GF-D8 (cell line): ENCODE results near the gene SERPINB2.
"Not testable (repeated sequence)": the region's sequence is repeated elsewhere in the genome, so short reads cannot be mapped to it uniquely, and the experiment has no call there.

Experiments used
- DNase-seq: peaks from one replicate; lab custom pipeline; 2025; lab: John Stamatoyannopoulos, UW

SERPINB2 gene

DNA sequence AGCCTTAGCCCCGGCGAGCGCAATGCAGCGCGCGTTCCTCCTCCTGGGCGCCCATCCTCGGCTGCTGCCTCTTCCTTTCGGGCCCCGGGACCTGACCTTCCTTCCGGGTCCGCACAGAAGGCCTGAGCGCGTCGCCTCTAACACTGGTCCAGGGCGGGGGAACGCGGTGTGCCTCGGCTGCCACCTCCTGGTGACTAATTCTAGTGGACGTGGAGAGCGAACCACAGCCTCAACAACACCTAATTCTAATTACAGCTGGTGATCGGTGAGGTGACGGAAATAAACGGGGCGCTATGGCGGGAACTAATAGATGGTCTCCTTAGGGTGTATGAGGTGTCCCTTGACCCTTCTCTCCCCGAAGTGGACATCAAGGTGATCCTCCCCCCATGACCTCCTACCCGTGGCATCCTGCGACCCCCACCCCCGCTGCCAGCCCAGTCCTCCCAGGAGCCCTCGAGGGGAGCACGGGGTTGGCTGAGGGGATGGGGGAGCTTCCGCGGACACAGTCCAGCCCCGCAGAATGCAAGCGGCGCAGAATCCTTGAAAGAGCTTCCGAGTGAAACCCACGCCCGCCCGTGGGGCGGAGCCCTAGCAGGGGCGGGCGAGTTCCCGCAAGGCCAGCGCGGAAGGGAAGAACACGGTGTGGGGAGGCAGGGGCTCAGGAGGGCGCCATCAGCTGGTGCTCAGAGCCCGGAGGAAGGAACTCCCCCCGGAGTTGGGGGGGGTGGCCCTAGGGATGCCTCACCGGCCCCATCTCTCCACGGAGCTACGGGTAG, 48.8 kb downstream of the SERPINB2 start:
- peak; percentile 43 for DNase-seq

DNA sequence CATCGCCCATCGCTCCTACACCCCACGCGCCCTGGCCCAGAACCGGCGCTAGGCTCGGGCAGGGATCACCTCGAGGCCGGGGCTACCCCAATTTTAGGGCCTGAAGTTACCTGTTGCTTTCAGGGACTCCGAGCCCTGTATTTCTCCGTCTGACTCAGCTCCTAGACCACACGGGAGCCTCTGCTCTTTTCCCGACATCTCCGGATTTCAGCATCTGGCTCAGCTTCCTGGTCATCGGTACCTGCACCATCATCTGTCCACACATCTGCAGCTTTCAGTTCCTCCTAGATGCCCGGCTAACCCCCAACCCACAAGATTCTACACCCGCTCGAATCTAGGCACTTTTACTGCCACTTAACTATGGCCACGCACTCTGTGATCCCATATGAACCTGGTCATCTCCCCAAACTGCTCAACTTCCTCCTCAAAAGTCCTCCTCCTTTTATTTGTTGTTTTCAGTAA, 49.5 kb downstream of the SERPINB2 start:
- DNase-seq, result no peak

DNA sequence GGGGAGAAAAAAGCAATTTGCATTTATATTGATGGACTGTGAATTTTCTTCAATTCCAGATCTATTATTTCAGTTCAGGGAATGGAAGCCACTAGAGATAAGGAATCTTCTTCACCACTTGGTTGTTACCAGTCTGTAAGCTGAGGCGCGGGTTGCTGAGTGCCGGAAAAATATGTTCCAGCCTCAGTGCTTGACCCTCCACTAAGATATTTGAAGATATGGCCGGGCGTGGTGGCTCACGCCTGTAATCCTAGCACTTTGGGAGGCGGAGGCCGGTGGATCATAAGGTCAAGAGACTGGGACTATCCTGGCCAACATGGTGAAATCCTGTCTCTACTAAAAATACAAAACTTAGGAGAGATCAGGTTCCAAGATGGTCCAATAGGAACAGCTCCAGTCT, 52.5 kb downstream of the SERPINB2 start:
- no peak for DNase-seq

DNA sequence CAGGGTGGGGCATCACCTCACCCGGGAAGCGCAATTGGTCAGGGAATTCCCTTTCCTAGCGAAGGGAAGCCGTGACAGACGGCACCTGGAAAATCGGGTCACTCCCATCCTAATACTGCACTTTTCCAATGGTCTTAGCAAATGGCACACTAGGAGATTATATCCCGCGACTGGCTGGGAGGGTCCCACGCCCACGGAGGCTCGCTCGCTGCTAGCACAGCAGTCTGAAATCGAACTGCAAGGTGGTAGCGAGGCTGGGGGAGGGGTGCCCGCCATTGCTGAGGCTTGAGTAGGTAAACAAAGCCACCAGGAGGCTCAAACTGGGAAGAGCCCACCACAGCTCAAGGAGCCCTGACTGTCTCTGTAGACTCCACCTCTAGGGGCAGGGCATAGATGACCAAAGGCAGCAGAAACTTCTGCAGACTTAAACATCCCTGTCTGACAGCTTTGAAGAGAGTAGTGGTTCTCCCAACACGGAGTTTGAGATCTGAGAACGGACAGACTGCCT, 53.1 kb downstream of the SERPINB2 start:
- DNase-seq, result not testable (repeated sequence)

DNA sequence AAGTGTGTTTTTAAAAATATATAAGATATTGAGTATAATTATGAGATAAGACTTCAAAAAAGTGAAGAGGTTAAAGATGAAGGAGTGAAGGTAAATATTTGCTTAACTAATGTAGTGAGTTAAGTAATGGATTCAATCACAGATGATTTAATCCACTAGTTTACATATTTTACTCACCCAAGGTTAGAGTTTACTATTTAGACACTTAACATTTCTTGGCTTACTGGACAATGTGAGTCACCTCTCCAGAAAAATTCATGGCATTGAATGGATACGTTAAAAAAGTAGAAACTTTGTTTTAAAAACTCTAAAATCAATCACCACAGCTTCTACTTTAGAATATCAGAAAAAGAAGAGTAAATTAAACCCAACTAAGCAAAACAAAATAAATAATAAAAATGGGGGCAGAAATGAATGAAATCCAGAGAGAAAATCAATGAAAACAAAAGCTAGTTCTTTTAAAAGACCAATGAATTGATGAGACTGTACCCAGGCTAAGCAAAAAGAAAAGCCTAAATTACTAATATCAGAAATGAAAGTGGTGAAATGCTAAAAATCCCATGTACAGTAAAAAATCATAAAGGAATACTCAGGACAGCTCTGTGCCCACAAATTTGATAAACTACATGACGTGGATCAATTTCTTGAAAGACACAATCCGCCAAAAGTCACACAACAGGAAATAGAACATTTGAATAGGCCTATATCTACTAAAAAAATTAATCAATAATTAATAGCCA, 59.7 kb downstream of the SERPINB2 start:
- DNase-seq, result no peak

DNA sequence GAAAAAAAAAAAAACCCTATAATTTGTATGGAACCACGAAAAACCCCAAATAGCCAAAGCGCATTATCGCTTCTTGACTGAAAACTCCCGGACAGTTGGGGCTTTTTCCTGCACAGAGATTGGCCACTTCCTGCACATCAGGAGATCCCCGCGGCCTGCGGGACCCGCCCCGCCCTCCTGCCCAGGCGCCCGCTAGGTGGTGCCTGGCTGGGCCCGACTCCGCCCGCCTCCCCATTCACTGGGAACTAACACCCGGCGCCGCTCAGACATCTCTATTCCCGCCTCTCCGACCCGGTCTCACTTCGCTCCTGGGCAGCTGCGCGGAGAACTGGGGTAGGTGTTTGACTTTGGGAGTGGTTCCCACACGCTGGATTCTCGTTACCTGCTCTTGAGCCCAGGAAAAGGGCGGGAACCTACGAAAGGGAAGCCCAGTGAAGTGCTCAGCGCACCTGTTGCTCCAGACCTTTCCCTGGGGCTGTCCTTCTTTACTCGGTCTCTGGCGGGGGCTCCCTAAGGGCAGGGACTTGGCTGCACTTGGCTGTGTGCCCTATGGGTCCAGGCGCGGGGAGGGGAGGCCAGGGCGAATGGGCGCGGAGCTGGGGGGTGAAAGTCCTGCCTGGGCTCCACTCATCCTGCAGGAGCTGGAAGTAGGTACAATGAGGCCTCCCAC, 61.7 kb downstream of the SERPINB2 start, which contains the start of gene HMSD:
Gene HMSD (plus strand): TSS at position 234 of the 670 bp plus-strand sequence. CDS start 4,155 bp downstream, outside the sequence.
- DNase-seq, result no peak

DNA sequence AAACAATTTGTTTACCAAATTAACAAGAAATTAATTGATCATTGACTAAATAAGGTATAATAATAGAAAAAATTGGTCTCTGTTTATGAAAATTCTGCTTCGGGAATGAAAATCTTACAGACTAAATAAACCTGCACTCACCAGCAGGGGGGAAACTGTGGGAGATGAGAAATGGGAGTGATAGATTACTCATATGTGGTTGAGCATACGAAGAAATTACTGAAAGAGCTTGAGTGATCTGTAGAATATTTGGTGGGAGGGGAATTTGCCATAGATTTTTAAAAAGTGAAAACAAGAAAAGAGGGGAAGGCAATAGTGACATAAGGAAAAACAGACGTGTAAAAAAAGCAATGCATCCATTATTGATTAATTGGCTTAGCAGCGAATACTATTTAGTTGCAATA, 63.8 kb downstream of the SERPINB2 start:
- DNase-seq, result no peak
